Testis (tissue), 2 donors: Measurements from ENCODE around the gene NDUFA7.
"Not testable (repeated sequence)": the region's sequence is repeated elsewhere in the genome, so short reads cannot be mapped to it uniquely, and the experiment has no call there.

Experiments
- POLR2A ChIP-seq: fragments of 450-650 bp; IDR thresholded peaks from one replicate; pipeline ENCODE4 v1.6.1; 2017; ENCODE audit warnings: antibody characterized with exemption, mild to moderate bottlenecking, moderate library complexity
- TF ChIP-seq, protein P1 (sequence below), 3 experiments: fragments of 450-650 bp in 2 of 3; fragments of 200-600 bp in 1 of 3; sonication (generic) in 1 of 3; IDR thresholded peaks; one replicate each; pipeline ENCODE4 v1.5.1; 2016 to 2019; ENCODE audit warnings: antibody characterized with exemption in 3 of 3, mild to moderate bottlenecking in 2 of 3, moderate library complexity in 1 of 3

DNA sequence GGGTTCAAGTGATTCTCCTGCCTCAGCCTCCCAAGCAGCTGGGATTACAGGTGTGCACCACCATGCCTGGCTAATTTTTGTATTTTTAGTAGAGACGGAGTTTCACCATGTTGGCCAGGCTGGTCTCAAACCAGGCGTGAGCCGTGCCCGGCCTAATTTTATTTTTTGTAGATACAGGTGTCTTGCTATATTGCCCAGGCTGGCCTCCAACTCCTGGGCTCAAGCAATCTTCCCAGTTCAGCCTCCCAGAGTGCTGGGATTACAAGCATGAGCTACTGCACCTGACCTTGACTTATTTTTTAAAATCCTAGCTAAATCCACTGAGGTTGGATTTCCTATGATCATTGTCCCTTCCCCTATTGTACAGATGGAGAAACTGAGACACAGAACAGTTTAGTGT lies 20.3 kb upstream of the NDUFA7 start:
- TF ChIP-seq, protein P1, sequence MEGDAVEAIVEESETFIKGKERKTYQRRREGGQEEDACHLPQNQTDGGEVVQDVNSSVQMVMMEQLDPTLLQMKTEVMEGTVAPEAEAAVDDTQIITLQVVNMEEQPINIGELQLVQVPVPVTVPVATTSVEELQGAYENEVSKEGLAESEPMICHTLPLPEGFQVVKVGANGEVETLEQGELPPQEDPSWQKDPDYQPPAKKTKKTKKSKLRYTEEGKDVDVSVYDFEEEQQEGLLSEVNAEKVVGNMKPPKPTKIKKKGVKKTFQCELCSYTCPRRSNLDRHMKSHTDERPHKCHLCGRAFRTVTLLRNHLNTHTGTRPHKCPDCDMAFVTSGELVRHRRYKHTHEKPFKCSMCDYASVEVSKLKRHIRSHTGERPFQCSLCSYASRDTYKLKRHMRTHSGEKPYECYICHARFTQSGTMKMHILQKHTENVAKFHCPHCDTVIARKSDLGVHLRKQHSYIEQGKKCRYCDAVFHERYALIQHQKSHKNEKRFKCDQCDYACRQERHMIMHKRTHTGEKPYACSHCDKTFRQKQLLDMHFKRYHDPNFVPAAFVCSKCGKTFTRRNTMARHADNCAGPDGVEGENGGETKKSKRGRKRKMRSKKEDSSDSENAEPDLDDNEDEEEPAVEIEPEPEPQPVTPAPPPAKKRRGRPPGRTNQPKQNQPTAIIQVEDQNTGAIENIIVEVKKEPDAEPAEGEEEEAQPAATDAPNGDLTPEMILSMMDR (IDR thresholded peaks at IDR 0.05) = not testable (repeated sequence)
- not testable (repeated sequence) for TF ChIP-seq POLR2A
